GM19023 (cell line): ENCODE measurements around the gene ZFAND4.
"Not testable (repeated sequence)": the region's sequence is repeated elsewhere in the genome, so short reads cannot be mapped to it uniquely, and the experiment has no call there.

Experiments used
- ATAC-seq: cut with Tn5 transposase; IDR thresholded peaks from one replicate; pipeline ENCODE4 v1.9.1; 2021; ENCODE audit warnings: mild to moderate bottlenecking, moderate library complexity; ENCODE audit not compliant: unreplicated experiment

Gene ZFAND4

DNA sequence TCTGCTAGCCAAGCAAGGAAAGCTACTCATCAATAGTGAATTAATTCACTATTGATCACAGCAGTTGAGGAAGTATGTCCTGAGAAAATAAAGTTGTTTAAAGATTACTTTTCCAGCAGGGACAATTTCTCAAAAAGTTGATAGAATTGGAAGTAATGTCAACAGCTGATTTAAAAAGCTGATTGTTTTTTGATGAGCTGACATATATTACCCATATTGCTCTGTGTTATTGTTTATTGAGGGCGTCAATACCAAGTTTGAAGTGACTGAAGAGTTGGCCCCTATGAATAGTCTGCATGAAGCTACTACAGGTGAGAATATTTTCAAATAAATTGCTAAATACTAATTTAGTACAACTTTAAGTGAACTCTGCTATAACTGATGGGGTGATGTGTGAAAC lies 28.0 kb downstream of the ZFAND4 start:
- no peak for ATAC-seq

DNA sequence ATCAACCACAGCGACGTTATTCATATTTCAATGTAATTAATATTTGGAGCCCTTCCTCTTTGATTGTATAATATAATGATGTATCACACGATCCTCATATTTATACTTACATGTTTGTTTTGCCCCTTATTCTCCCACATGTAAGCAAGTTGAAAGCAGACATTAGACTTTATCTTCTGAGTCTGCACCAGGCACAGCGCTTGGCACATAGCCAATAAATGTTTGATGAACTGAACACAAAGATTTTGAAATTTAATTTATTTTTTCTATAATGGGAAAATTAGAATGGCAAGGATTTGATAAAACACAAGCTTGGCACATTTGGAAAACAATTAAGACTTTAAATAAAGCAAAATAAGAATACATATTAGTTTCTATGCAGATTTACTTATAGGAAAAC lies 31.6 kb downstream of the ZFAND4 start:
- no peak for ATAC-seq

DNA sequence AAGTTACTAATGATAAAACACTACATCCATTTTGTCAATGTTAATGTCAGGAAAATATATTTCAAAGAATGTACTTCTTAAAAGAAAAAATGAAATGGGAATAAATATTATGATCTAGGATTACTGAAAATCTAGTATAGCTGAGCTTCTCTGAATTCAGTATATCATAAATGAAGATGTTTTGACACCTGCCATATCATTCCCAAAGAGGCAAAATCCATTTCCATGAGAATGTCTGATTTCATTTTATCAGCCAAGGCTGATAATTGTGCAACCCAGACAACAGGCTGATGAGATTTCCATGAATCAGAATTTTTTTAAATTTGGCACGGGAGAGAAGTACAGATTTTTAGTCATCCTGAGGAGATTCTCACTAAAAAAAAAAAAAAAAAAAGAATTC lies 32.5 kb downstream of the ZFAND4 start:
- no peak for ATAC-seq

DNA sequence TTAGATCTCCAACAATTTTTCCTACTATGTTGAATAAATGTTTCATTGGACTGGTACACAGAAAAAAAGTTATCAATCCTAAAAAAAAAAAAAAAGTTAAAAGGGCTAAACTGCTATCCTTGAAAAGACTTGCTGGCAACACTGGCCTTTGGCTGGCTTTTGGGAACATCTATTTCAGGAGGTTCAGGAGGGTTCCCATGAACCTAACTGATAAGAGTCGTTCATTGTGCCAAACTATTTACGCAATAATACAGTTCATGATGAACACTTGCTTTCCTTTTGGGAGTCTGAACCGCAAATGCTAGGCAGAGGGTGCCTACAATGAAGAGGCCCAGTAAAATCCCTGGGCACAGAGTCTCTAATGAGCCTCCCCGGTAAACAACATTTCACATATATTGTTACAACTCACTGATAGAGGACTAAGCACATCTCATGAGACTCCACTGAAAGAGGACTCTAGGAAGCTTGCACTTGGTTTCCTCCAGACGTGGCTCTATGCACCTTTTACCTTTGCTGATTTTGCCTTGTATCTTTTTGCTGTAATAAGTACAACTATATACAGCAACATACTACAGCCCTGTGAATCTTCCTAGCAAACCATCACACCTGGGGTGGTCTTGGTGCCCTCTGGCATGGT lies 45.0 kb downstream of the ZFAND4 start:
- no peak for ATAC-seq

DNA sequence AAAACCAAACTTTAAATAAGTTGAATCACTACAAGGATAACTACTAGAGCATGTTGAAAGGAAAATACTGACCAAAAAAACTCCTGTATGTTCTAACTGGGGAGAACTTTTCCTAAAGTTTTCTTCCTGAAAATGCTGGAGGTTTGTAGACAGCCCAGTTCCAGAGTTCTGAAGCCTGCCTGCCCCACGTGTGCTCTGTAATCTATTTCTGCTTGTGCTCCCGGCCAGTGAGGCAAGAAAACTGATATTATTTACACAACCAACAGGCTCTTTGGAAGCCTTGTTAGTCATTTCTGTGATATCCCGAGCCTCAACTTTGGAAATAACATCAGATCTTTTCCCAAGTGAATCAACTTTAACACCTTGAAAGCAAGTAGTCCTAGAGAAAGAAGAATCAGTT lies 46.7 kb downstream of the ZFAND4 start:
- no peak for ATAC-seq

DNA sequence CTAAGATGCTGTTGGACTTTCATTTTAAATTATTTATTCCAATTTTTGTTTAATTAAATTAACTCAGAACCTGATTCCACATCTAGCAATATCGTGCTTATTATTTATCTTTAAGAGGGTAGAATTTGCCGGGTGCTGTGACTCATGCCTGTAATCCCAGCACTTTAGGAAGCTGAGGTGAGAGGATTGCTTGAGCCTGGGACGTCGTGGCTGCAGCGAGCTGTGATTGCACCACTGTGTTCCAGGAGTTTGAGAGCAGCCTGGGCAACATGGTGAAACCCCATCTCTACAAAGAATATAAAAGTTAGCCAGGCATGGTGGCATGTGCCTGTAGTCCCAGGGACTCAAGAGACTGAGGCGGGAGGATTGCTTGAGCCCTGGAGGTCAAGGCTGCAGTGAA lies 47.8 kb downstream of the ZFAND4 start:
- ATAC-seq: no peak

DNA sequence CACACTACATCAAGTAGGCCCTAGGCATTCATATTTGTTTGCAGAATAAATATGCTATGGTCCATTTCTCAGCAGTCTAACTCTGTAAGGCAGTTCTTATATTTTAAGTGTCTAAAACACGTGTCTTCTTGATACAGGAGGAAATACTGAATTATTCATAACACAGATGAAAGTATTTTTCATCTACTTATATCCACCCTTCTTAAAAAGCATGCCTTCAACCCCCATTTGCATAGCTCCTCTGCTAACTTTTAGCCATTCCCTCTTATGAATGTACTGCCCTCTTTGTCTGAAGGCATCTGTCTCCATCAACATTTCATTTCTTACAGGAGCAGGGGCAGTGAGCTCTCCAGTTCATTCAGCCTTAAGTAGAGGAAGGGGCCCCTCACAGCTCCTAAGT lies 57.7 kb downstream of the ZFAND4 start:
- ATAC-seq: no peak

DNA sequence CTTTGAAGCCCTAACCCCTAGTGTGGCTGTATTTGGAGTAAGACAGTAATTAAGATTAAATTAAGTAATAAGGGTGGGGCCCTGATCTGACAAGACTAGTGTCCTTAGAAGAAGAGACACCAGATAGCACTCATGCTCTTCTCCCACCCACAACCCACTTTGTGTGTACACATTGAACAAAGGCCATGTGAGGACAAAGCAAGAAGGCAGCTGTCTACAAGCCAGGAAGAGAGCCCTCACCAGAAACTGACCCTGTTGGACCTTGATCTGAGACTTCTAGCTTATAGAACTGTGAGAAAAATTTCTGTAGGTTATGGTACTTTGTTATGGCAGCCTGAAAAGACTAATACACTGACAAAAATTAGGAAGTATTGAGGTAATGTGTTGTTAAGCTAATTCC lies 59.8 kb downstream of the ZFAND4 start:
- ATAC-seq: no peak

DNA sequence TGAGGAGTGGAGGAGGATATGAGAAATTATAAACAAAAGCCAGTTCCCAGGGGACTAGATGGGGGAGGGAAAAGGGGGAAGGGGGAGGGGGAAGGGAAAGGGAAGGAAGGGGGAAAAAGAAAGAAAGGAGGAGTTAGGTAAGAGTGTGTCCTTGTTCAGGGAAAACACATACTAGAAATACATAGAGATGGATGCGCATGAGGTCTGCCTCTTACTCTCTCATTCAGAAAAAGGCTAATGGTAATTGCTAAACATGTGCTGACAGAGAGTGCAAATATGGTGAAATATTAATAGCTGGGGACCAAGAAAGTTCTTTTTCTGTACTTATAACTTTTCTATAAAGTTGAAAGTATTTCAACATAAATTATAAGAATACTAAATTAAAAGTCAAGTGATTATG lies 64.5 kb downstream of the ZFAND4 start:
- ATAC-seq: no peak

DNA sequence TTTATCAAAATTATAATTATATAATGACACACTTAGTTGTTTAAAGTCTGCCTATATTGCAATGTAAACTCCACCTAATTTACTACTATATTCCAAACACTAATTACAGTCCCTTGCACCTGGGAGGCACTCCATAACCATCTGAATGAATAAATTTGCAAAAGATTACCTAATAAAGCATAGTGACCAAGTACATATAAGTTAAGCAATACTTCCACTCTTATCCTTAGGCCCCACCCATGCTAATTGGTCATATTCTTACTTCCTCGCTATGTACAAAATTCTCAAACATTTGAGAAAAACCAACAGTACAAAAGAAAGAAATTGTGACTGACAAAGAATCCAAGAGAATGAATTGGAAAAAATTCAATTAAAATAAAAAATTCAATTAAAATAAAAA lies 65.3 kb downstream of the ZFAND4 start:
- no peak for ATAC-seq

DNA sequence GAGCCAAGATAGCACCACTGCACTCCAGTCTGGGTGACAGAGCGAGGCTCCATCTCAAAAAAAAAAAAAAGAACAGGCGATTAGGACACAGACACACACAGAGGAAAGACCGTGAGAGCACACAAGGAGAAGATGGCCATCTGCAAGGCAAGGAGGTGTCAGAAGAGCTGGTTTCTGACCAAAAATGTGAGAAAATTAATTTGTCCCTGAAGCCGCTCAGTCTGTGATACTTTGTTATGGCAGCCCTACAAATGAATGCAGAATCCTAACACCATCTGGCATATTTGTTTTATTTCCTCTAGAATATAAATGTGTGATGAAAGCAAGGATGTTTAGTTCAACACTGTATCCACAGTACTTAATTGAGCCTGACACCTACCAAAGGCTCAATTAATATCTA lies 69.7 kb downstream of the ZFAND4 start:
- ATAC-seq: no peak

DNA sequence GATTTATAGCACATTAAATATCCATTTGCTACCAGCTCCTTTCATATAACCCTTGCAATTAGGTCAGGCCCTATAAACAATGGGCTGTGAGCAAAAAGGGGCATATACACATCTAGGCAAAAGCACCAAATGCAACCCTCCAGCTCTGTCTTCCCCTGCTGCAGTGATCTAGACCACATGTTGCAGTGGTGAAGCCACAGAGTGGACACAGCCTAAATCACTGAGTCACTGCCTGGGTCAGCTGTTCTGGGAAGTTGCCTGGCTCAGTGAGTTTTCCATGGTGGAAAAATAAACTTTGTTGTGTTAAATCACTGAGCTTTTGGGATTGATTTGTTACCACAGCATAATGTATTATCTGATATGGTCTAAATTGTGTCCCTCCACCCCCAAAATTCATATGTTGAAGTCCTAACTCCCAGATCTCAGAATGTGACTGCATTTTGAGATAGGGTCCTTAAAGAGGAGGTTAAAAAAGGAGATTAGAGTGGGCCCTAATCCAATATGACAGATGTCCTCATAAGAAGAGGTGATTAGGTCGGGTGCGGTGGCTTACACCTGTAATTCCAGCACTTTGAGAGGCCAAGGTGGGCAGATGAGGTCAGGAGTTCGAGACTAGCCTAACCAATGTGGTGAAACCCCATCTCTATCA lies 70.4 kb downstream of the ZFAND4 start:
- ATAC-seq: no peak

DNA sequence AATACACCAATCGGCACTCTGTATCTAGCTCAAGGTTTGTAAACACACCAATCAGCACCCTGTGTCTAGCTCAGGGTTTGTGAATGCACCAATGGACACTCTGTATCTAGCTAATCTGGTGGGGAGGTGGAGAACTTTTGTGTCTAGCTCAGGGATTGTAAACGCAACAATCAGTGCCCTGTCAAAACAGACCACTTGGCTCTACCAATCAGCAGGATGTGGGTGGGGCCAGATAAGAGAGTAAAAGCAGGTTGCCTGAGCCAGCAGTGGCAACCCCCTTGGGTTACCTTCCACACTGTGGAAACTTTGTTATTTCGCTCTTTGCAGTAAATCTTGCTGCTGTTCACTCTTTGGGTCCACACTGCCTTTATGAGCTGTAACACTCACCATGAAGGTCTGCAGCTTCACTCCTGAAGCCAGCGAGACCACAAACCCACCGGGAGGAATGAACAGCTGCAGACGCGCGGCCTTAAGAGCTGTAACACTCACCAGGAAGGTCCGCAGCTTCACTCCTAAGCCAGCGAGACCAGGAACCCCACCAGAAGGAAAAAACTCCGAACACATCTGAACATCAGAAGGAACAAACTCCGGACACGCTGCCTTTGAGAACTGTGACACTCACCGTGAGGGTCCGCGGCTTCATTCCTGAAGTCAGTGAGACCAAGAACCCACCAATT lies 71.2 kb downstream of the ZFAND4 start:
- not testable (repeated sequence) for ATAC-seq

DNA sequence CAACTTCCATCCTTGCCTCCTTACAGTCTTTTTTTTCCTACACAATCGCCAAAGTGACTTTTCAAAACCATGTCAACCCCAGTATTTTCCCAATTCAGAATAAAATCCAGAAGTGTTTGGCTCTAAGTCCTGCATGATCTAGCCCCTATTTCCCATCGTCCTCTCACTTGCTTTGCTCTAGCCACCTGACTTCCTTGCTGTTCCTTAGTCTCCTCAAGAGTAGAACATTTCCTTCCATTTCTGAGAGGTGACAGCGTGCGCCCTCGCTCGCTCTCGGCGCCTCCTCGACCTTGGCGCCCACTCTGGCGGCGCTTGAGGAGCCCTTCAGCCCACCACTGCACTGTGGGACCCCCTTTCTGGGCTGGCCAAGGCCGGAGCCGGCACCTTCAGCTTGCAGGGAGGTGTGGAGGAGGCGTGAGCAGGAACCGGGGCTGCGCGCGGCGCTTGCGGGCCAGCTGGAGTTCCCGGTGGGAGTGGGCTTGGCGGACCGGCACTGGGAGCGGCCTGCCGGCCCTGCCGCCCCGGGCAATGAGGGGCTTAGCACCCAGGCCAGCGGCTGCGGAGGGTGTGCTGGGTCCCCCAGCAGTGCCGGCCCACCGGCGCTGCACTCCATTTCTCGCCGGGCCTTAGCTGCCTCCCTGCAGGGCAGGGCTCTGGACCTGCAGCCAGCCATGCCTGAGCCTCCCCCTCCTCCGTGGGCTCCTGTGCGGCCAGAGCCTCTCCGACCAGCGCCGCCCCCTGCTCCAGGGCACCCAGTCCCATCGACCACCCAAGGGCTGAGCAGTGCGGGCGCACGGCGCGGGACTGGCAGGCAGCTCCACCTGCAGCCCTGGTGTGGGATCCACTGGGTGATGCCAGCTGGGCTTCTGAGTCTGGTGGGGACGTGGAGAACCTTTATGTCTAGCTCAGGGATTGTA lies 72.0 kb downstream of the ZFAND4 start:
- not testable (repeated sequence) for ATAC-seq

DNA sequence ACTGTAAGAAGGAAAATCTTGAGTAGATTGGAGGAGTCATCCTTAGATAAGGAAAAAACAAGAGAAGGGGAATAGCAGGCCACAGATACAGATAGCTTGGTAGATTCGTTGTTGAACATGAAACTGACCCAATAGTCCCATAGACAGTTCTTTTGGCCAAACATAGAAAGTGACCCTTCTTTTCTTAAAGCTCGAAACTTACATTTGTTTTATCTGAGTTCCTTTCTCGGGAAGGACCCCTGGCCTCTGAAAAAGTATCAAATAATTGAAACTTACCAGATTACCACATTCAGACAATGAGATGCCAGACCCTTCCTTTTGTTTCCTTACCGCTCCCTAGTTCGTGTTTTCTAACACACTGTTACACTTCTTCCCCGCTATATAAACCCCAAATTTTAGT lies 72.9 kb downstream of the ZFAND4 start:
- no peak for ATAC-seq

DNA sequence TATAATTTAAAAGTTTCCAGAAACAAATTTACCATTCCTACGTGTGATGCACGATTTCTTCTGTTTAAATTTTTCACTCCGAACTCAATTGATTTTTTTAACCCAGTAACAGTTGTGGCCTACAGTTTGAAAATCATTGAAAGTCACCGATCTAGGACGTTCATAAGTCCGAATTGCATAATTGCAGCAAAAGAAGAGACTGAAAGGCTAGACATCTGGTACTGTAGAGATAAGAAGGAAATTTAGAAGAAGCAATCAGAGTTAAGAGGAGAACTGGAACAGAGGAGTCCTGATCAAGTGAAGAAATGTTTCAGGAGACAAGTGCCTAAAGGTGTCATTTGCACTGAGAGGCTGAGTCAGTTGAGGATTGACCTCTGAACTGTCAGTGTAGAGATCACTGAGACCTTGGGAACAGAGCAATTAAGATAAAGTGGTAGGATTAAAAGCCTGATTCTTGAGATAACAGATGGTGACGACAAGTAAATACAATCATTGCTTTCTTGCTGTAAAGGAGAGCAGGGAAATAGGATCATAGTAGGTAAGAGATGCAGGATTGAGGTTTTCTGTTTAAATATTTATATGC lies 73.5 kb downstream of the ZFAND4 start:
- no peak for ATAC-seq

DNA sequence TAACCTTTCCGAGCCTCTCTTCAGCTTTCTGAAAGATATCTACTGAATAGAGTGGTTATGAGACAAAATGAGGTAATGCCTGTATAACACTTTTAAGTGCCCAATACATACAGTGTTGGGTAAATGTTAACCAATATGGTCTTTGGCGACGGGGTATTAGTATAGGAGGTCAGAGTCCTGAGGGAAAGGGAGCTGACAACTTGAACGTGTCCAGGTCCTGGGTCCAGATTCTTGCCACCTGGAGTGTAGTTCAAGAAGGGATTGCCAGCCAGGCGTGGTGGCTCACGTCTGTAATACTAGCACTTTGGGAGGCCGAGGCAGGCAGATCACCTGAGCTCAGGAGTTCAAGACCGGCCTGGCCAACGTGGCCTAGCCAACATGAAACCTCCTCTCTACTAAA lies 76.0 kb downstream of the ZFAND4 start:
- ATAC-seq: no peak

DNA sequence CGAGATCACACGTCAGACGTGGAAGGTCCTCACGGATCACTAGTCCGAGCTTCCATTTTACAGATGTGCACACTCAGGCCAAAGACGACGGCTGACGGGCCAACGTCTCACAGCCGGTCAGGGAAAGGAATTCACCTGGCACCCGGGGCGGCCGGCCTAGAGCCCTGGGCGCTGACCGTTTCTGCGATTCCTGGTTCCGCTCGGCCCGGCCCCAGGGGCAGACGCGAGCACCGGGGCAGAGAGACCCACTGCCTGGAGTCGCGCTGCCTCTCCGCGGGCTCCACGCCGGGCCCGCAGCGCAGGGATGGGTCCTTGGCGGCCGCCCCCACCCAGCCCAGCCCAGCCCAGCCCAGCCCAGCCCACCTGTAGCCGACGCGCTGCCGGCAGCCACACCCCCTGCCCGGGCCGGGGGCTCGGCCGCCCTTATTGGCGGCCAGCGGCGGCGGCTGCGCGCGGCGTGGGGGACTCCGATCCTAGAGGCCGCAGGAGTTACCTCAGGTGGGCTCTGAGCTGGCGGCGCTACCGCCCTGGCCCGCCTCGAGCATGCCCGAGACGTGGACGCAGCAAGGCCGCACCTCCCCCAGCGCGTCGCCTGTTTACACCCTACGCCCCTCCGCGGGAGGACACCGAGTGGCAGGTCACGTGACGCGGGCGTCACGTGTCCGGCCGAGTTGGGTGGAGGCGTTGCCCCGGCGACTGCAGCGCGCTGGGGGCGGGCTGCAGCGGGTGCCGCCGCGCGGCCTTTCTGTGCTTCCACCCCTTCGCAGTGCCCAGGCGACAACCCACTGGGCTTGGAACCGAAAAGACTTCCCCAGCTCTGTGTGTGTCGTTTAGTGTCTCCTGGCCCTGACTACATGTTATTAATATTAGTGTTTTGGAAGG lies 78.1 kb downstream of the ZFAND4 start:
- peak; percentile 94 for ATAC-seq

DNA sequence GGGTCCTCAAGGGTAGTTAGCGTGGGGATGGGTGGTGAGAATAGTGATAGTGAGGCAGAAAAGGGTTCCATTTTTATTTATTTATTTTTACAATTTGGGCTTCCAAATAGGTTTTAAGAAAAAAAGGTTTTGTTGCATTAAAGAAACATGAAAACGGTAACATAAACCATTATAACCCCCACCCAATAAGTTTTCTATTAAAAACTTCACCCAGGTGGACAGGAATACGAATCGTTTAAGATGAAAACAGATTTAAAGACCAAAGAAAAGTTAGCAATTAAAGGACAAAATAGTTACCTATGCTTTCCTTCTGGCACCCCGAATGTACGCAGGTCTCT lies 78.7 kb downstream of the ZFAND4 start:
- ATAC-seq: no peak

DNA sequence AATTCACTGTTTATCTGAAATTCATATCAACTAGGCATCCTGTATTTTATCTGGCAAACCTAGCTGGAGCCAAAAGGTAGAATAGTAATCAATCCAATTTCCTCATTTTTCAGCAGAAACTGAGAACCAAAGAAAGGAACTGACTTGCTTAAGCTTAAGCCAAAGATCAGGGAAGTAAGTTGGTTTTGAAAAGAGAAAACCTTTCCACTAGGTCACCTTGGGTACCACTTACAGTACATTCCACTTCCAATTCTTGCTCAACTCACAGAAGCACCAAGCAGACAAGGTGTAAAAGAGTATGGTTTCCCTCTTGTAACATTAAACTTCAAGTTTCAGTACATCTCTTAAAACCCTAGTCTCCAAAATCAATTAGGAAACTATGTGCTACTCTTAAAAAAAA lies 79.6 kb downstream of the ZFAND4 start:
- ATAC-seq: no peak
